GM19239 (cell line): ENCODE measurements around the gene NUDT13.

Experiments used
- DNase-seq: peaks from one replicate; pipeline ENCODE4 v3.0.0; 2011; ENCODE audit warnings: low spot score; ENCODE audit not compliant: insufficient read length
- FAIRE-seq: peaks from 2 replicates; lab custom pipeline; 2011; peaks lifted over from hg19 to GRCh38; lab: Jason Lieb, UNC

Gene NUDT13

DNA sequence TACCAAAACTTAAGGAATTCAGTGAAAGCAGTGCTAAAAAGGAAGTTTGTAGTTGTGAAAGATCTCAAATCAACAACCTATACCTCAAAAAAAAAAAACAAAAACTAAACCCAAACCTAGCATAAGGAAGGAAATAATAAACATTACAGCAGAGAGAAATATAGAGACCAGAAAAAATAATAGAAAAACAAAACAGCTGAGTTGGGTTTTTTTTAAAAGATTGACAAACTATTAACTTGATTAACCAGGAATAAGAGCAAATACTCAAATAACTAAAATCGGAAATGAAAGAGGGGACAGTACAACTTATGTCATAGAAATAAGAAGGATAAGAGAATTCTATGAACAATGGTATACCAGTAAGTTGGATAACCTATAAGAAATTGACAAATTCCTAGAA is 50.8 kb downstream of the NUDT13 start:
- no peak for FAIRE-seq

DNA sequence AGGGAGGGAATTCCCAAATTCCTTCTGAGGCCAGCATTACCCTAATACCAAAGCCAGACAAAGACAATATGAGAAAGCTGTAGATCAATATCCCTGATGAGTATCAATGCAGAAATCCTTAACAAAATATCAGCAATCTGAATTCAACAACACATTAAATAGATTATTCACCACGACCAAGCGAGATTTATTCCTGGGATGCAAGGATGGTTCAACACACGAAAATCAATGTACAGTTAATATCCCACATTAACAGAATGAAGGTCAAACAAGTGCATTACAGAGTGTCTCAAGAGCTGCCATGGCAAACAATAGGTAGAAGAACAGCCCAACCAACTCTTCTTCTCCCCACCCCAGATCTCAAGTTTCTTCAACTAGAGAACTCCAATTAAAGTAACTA is 51.4 kb downstream of the NUDT13 start:
- DNase-seq, result no peak
- no peak for FAIRE-seq

More for the DNA sequence above, 50.8 kb downstream of the NUDT13 start:
- no peak for DNase-seq

DNA sequence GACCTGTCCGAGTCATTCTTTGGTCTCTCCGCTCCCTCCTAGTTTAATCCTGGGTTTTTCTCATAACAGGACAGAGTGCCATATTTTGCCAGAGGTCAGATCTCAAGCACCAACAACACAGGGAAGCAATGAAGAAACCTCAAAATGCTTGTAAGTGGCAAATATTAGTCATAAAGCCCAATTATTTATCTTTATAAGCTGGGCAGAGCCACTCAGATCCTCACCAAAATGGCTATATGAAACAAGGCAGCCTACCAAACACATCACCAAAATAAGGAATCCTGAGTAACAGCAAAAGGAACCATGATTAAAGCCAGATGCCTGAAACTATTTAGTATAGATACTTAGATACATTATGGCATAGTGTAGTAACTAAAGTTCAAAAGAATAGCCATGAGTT is 52.8 kb downstream of the NUDT13 start:
- no peak for FAIRE-seq
- DNase-seq, result no peak

DNA sequence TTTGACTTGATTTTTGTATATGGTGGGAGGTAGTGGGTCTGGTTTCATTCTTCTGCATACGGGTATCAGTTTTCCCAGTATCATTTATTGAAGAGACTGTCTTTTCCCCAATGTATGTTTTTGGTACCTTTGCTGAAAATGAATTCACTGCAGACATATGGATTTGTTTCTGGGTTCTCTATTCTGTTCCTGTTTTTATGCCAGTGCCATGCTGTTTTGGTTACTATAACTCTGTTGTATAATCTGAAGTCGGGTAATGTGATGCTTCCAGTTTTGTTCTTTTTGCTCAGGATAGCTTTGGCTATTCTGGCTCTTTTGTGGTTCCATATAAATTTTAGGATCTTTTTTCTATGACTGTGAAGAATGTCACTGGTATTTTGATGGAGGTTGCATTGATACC is 56.7 kb downstream of the NUDT13 start:
- DNase-seq, result no peak
- FAIRE-seq, result no peak

DNA sequence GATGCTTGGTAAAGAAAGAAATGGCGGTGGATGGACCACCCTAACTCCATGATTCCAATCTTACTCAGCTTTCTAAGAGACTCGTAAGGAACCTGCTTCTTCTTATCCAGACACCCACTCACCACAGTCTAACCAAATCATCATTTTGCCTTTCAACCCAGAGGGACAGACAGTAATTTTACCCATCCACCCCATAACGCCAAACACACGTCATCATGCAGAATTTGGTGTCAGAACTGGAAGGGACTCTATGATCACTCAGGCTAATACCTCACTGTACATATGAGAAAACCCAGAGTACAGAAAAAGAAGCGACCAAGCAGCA is 57.2 kb downstream of the NUDT13 start:
- peak; percentile 23 for FAIRE-seq
- DNase-seq, result no peak

DNA sequence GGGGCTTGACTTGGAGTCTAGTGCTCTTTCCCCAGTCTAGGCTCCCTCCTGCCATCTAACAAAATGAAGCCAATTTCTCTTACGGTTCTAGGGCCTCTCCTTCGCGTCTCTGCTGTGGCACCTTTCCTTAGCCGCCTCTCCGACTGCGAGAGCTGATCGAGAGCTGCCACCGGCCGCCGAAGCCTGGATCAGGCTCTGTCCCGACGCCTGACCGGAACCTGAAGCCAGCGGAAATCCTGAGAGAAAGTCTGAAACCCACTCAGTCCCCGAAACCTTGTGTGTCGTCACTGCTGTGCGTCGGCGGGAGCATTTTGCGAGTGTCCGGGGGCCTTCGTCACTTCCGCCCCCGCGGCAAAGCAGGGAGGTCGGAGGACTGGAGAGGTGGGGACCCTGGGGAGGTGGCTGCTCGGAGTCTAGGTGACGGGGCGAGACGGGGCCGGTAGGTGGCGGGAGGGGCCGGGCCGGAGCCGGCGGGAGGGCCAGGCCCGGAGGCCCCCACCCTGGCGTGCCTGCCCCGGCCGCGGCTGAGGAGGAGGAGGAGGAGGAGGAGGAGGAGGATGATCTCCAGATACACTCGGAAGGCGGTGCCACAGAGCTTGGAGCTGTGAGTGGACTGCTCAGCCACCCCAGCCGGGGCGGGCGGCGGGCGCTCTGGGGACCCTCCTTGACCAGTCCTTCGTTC is 57.7 kb downstream of the NUDT13 start, which contains the start of the genes ECD and FAM149B1:
ECD (minus strand) TSS at position 226 of the 682 bp plus-strand sequence. CDS start 4,071 bp downstream, outside the sequence.
FAM149B1 (plus strand) TSS at position 337 of the 682 bp plus-strand sequence; CDS start at position 558, 221 bp downstream.
- FAIRE-seq, result peak; percentile 99
- peak; percentile 77 for DNase-seq

DNA sequence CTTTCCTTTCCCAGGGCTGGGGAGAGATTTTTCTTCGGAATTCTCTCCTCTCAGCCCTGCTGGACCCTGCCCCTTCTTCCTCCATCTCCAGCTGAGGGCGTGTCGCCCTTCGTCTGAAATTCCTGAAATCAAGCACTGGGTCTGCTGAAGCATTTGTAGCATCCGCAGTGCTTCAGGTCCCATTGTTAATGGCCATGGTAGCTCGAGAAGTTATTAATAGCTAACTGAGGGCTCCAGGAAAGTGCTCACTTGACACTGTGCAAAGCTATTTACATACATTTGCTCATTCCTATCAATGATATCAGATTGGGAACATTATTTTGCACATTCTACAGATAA is 58.2 kb downstream of the NUDT13 start:
- FAIRE-seq, result no peak

DNA sequence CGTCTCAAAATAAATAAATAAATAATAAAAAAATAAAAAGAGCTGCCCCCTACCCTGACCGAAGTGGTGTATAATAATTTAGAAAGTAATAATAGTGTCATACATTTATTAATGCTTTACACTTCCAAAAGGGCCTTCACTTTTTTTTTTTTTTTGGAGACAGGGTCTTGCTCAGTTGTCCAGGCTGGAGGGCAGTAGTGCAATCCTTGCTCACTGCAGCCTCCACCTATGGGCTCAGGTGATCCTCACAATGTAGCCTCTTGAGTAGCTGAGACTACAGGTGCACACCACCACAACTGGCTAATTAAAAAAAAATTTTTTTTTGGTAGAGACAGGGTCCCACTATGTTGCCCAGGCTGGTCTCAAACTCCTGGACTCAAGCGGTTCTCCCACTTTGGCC is 59.1 kb downstream of the NUDT13 start:
- FAIRE-seq (no peak), DNase-seq (no peak)

More for the DNA sequence above, 58.2 kb downstream of the NUDT13 start:
- no peak for DNase-seq

DNA sequence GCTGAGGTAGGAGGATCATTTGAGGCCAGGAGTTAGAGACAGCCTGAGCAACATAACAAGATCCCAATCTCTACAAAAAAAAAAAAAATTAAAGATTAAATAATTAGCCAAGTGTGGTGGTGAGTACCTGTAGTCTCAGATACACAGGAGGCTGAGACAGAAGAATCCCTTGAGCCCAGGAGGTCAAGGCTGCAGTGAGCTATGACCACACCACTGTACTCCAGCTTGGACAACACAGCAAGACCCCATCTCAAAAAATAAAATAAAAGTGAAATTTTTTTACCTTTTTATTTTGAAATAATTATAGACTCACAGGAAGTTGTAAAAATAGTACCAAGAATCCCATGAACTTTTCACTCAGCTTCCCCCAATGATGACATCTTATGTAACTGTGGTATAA is 62.6 kb downstream of the NUDT13 start:
- FAIRE-seq (no peak), DNase-seq (no peak)

DNA sequence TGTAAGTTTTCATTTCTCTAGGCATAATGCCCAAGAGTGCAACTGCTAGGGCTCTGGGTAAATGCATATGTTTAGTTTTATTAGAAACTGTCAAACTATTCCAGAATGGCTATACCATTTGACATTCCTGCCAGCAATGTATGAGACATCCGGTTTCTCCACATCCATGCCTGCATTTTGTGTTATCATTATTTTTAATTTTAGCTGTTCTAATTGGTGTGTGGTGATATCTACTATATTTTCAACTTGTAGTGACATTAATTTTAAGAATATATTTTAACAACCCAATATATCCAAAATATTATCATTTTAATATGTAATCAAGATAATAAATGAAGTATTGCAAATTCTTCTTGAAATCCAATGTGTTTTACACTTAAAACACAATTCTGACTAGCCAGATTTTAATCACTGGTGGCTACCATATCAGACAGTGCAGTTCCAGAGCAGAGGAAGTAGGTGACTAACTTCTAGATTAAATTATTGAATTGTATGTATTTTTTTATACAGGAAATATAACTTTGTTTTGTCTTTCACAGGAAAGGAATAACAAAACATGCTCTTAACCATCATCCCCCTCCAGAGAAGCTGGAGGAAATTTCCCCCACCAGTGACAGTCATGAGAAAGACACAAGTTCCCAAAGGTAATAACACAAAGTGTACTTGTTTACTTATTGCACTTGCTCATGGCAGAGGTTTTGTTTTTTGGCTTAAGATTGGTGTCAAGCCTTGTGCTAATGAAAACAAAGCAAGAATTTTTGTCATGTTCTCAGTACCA is 64.1 kb downstream of the NUDT13 start:
- FAIRE-seq (no peak), DNase-seq (no peak)
